GM18508 (cell line): ENCODE data around the gene GH1.
"Not testable (repeated sequence)": the region's sequence is repeated elsewhere in the genome, so short reads cannot be mapped to it uniquely, and the experiment has no call there.

Experiments used
- ATAC-seq: cut with Tn5 transposase; IDR thresholded peaks from one replicate; pipeline ENCODE4 v1.9.1; 2021; ENCODE audit warnings: moderate number of reproducible peaks; ENCODE audit not compliant: insufficient read depth, unreplicated experiment

The GH1 gene

GRCh38 chr17:63928172-63928666 lies 9.6 kb upstream of the GH1 start:
- no peak for ATAC-seq

- no peak for ATAC-seq
These were observed 9.0 kb upstream of the GH1 start for GRCh38 chr17:63927464-63928171.

- ATAC-seq = no peak
These were observed 7.5 kb upstream of the GH1 start for GRCh38 chr17:63926164-63926563.

- no peak for ATAC-seq
These were observed 7.0 kb upstream of the GH1 start for GRCh38 chr17:63925615-63926014.

- ATAC-seq = not testable (repeated sequence)
These were observed 3.8 kb upstream of the GH1 start for GRCh38 chr17:63922402-63922801.

GRCh38 chr17:63920779-63921178 lies 2.1 kb upstream of the GH1 start:
- not testable (repeated sequence) for ATAC-seq

- not testable (repeated sequence) for ATAC-seq
These were observed 1.4 kb upstream of the GH1 start for GRCh38 chr17:63920050-63920449.

GRCh38 chr17:63919311-63919723 lies 678 bp upstream of the GH1 start:
- no peak for ATAC-seq

- no peak for ATAC-seq
These were observed 334 bp downstream of the GH1 start for GRCh38 chr17:63918305-63918704.

GRCh38 chr17:63917646-63918045 lies 993 bp downstream of the GH1 start:
- no peak for ATAC-seq

- ATAC-seq = not testable (repeated sequence)
These were observed 1.4 kb downstream of the GH1 start for GRCh38 chr17:63917206-63917605.

GRCh38 chr17:63916566-63917185 lies 2.0 kb downstream of the GH1 start:
- no peak for ATAC-seq

GRCh38 chr17:63915753-63916152 lies 2.9 kb downstream of the GH1 start:
- not testable (repeated sequence) for ATAC-seq

- no peak for ATAC-seq
These were observed 4.2 kb downstream of the GH1 start for GRCh38 chr17:63914471-63914870.

- ATAC-seq = no peak
These were observed 7.0 kb downstream of the GH1 start for GRCh38 chr17:63911657-63912100.

- ATAC-seq = no peak
These were observed 7.5 kb downstream of the GH1 start, which contains the start of gene CSHL1 for GRCh38 chr17:63911041-63911635. Gene CSHL1, minus strand, starts transcription at chr17:63911258. Its CDS starts 62 bp downstream, at chr17:63911196.

- ATAC-seq = no peak
These were observed 8.5 kb downstream of the GH1 start for GRCh38 chr17:63910096-63910495.

- not testable (repeated sequence) for ATAC-seq
These were observed 9.1 kb downstream of the GH1 start for GRCh38 chr17:63909586-63909985.

GRCh38 chr17:63907161-63907778 lies 11.4 kb downstream of the GH1 start:
- ATAC-seq = not testable (repeated sequence)

GRCh38 chr17:63904796-63905195 lies 13.8 kb downstream of the GH1 start:
- ATAC-seq = not testable (repeated sequence)

GRCh38 chr17:63903787-63904201 lies 14.8 kb downstream of the GH1 start:
- ATAC-seq = not testable (repeated sequence)
